Skeletal muscle satellite cell (primary cell): ENCODE data around the gene FCAR.
"Not testable (repeated sequence)": the region's sequence is repeated elsewhere in the genome, so short reads cannot be mapped to it uniquely, and the experiment has no call there.

Experiments
- H3K27me3 ChIP-seq: 2 replicates; pipeline ENCODE4 v1.7.0; 2013; ENCODE audit warnings: low read length; ENCODE audit not compliant: control insufficient read depth, insufficient read depth
- H3K36me3 ChIP-seq: 2 replicates; pipeline ENCODE4 v1.7.0; 2013; ENCODE audit warnings: mild to moderate bottlenecking, control low read depth, low read length; ENCODE audit not compliant: insufficient read depth
- H3K4me1 ChIP-seq: 2 replicates; pipeline ENCODE4 v1.7.0; 2013; ENCODE audit warnings: low read length; ENCODE audit not compliant: control insufficient read depth, insufficient read depth
- H3K4me2 ChIP-seq: 2 replicates; pipeline ENCODE4 v1.7.0; 2013; ENCODE audit warnings: mild to moderate bottlenecking, low read length
- H3K4me3 ChIP-seq: 2 replicates; pipeline ENCODE4 v1.7.0; 2013; ENCODE audit warnings: low read length
- H3K9ac ChIP-seq: 2 replicates; pipeline ENCODE4 v1.7.0; 2013; ENCODE audit warnings: mild to moderate bottlenecking, low read depth, low read length, moderate library complexity
- H3K9me3 ChIP-seq: replicated peaks from 2 replicates; pipeline ENCODE4 v1.7.0; 2013; ENCODE audit warnings: mild to moderate bottlenecking, control low read depth, low read length

Gene FCAR

DNA sequence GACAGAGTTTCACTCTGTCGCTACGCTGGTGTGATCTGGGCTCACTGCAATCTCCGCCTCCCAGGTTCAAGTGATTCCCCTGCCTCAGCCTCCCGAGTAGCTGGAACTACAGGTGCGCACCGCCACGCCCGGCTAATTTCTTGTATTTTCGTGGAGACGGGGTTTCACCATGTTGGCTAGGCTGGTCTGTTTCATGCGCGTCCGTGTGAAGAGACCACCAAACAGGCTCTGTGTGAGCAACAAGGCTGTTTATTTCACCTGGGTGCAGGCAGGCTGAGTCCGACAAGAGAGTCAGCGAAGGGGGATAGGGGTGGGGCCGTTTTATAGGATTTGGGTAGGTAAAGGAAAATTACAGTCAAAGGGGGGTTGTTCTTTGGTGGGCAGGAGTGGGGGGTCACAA, 20.1 kb downstream of the FCAR start:
- not testable (repeated sequence) for H3K4me2 ChIP-seq, H3K9me3 ChIP-seq, H3K4me3 ChIP-seq, H3K27me3 ChIP-seq, H3K9ac ChIP-seq, H3K36me3 ChIP-seq, H3K4me1 ChIP-seq

DNA sequence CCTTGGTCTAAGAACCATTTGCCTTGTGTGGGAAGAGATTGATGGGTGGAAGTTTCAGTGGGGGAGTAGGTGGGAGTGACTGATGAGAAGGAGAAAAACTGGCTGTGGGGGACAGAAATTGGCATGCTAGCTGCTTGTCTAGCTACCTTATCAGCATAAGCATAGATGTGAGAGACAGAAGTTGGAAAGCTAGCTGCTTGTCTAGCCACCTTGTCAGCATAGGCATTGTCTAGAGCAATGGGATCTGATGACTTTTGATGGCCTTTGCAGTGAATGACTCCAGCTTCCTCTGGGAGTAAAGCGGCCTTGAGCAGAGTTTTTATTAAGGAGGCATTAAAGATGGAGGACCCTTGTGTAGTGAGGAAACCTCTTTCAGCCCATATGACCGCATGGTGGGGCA, 22.0 kb downstream of the FCAR start:
- H3K4me3 ChIP-seq = no peak overlapping the region
- no peaks in the 10 kb centered on the region for H3K36me3 ChIP-seq
- peaks cover 3% of the 10 kb centered on the region for H3K9me3 ChIP-seq
- H3K27me3 ChIP-seq = no peaks in the 10 kb centered on the region
- H3K9ac ChIP-seq = no peak overlapping the region
- no peaks in the 10 kb centered on the region for H3K4me1 ChIP-seq
- H3K4me2 ChIP-seq = no peak overlapping the region

DNA sequence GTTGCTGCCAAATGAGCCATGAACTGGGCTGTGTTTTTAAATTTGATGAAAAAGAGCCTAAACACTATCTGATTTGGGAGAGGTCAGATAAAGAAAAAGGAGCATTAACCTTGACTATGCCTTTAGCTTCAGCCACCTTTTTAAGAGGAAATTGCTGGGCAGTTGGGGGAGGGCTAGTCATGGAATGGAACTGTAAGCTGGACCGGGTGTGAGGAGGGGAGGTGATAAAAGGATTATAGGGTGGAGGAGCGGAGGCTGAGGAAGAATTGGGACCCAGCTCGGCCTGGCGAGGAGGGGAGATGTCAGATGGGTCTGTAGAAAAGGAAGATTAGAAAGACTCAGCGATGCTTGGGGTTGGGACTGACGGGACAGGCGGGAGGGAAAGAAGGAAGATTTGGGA, 24.6 kb downstream of the FCAR start:
- not testable (repeated sequence) for H3K9me3 ChIP-seq, H3K9ac ChIP-seq, H3K36me3 ChIP-seq, H3K4me3 ChIP-seq, H3K4me1 ChIP-seq, H3K27me3 ChIP-seq, H3K4me2 ChIP-seq

DNA sequence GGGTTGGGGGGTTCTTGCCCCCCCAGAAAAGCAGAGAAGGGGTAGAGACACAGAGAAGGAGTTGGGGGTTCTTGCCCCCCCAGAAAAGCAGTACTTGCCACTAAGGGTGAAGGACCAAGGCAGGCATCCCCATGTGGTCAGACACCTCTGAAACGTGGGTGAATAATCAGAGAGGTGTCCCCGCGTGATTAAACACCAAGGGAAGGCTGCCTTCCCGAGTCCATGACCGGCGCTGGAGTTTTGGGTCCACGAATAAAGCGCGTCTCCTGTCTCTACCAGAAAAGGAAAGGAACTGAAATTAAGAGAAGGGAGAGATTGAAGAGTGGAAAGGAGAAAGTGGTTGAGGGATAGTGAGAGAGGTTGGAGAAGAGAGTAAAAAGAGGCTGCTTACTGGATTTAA, 25.6 kb downstream of the FCAR start:
- not testable (repeated sequence) for H3K9ac ChIP-seq

DNA sequence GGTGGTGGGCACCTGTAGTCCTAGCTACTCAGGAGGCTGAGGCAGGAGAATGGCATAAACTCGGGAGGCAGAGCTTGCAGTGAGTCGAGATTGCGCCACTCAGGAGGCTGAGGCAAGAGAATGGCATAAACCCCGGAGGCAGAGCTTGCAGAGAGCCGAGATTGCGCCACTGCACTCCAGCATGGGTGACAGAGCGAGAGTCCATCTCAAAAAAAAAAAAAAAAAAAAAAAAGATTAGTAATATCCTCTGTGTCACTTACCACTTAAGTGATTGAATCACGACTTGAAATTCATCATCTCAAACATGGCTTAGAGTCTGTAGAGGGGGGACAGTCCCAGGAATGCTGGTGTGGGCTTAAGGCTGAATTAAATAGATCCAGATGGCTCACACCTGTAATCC, 27.1 kb downstream of the FCAR start:
- not testable (repeated sequence) for H3K4me1 ChIP-seq, H3K9ac ChIP-seq, H3K27me3 ChIP-seq, H3K4me3 ChIP-seq, H3K4me2 ChIP-seq, H3K9me3 ChIP-seq, H3K36me3 ChIP-seq

More for the DNA sequence above, 25.6 kb downstream of the FCAR start:
- not testable (repeated sequence) for H3K9me3 ChIP-seq, H3K4me3 ChIP-seq, H3K4me1 ChIP-seq, H3K27me3 ChIP-seq, H3K36me3 ChIP-seq, H3K4me2 ChIP-seq

DNA sequence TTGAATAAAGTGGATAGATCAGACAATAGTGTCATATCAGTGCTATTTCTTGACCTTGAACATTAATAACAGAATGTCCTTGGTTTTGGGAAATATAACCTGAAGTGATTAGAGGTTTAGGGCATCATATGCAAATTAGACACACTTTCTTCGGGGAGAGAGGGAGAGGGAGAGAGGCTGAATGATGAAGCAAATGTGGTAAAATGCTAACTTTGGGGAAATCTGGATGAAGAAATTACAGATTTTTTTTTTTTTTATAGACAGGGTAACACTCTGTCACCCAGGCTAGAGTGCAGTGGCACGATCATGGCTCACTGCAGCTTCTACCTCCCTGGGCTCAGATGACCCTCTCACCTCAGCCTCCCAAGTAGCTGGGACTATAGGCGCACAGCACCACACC, 28.0 kb downstream of the FCAR start:
- no peak overlapping the region for H3K9ac ChIP-seq
- no peak overlapping the region for H3K4me2 ChIP-seq
- no peaks in the 10 kb centered on the region for H3K27me3 ChIP-seq
- H3K9me3 ChIP-seq = peaks cover 3% of the 10 kb centered on the region
- no peaks in the 10 kb centered on the region for H3K36me3 ChIP-seq
- H3K4me3 ChIP-seq = no peak overlapping the region
- no peaks in the 10 kb centered on the region for H3K4me1 ChIP-seq

DNA sequence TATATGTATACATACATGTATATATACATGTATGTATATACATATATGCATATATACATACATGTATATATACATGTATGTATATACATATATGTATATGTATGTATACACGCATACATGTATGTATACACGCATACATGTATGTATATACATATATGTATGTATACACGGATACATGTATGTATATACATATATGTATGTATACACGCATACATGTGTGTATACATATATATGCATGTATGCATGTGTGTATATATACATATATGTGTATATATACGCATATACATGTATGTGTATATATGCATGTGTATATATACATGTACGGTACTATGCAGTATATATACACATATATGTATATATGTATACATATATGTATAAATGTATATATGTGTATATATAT, 29.3 kb downstream of the FCAR start:
- Histone ChIP-seq H3K36me3 (no peaks in the 10 kb centered on the region), H3K9me3 (peaks cover 3% of the 10 kb centered on the region), H3K9ac (no peak overlapping the region), H3K27me3 (no peaks in the 10 kb centered on the region), H3K4me1 (no peaks in the 10 kb centered on the region), H3K4me2 (no peak overlapping the region), H3K4me3 (no peak overlapping the region)

DNA sequence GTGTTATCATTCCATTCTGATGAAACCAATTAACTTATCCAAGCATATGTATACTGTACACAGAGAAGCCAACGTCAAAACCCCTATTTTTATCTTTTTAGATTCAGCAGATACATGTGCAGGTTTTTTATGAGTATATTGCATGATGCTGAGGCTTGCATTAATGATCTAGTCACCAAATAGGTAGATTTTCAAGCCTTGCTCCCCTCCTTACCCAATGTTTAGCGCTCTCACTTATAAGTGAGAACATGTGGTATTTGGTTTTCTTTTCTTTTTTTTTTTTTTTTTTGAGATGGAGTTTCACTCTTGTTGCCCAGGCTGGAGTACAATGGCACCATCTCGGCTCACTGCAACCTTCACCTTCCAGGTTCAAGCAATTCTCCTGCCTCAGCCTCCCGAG, 30.2 kb downstream of the FCAR start:
- not testable (repeated sequence) for H3K9me3 ChIP-seq, H3K27me3 ChIP-seq, H3K9ac ChIP-seq, H3K4me2 ChIP-seq, H3K36me3 ChIP-seq, H3K4me1 ChIP-seq, H3K4me3 ChIP-seq

DNA sequence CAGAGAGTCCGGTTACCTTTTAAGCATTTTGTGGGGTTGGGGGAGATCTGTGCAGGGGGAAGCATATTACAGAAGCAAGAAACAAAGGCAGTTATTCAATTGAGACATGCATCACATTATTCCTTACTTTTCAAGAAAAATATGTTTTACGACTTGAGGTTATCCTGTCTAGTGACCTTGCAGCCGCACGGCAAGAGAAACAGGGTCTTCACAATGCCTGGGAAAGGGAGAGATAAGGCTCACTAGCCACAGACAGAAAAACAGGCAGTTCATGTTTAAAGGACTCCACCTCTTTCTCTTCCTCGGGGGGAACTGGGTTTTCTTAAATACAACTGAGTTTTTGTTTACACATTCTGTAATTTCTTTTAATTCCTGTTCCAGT, 31.4 kb downstream of the FCAR start:
- no peak overlapping the region for H3K9ac ChIP-seq
- H3K4me3 ChIP-seq = no peak overlapping the region
- no peaks in the 10 kb centered on the region for H3K4me1 ChIP-seq
- peaks cover 3% of the 10 kb centered on the region for H3K9me3 ChIP-seq
- H3K36me3 ChIP-seq = no peaks in the 10 kb centered on the region
- no peak overlapping the region for H3K4me2 ChIP-seq
- H3K27me3 ChIP-seq = no peaks in the 10 kb centered on the region

DNA sequence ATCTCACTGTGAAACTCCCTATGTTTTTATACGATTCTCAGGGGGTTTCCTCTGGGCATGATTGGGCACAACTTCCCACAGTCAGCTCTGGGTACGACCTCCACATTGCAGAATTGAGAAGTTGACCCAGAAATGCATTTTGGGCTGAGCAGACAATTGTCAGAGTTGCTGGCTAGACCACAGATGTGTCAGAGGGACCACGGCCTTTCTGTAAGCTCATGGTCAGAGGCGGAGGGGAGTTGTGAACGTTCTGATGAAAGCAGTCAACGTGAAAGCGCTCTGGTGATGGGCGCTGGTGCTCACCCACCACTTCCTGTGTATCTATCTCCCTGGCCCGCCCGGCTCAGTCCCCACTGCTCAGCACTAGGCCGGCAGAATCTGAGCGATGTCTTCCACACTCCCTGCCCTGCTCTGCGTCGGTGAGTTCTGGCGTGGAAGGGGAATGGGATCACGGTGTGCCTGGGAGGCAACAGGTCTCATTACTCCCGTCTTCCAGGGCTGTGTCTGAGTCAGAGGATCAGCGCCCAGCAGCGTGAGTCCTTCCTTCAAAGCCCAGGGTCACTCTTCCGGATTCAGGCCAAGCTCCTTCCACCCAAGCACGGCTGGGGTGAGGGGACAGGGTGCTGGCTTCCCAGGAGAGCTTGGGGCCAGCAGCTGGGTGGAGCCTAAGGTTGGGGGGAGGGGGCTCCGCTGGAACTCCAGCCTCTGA, 31.9 kb downstream of the FCAR start, which contains the start of gene NCR1:
Gene NCR1 (plus strand): TSS at position 346 of the 709 bp plus-strand sequence. CDS start 40 bp downstream, at position 386.
- no peak within 1 kb of the TSS for H3K9ac ChIP-seq
- peaks cover 3% of the 10 kb centered on the region for H3K9me3 ChIP-seq

DNA sequence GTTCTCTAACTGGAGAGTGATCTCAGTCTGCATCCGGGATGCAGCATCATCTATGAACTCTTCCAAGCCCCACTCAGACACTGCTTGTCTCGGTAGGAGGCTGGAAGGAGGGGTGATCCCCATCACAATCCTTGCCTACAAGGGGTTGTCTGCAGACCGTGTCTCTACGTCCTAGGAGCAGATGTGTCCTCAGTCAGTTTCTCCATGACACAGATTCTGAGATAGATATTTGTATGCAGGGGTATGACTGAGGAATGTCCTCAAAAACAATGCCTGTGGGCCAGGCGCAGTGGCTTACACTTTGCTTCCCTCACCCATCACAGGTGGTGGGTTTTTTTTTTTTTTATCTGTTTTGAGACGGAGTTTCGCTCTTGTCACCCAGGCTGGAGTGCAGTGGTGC, 32.8 kb downstream of the FCAR start:
- no peaks in the 10 kb centered on the region for H3K4me1 ChIP-seq
- H3K27me3 ChIP-seq = no peaks in the 10 kb centered on the region
- H3K9me3 ChIP-seq = peaks cover 3% of the 10 kb centered on the region
- no peaks in the 10 kb centered on the region for H3K36me3 ChIP-seq
- no peak overlapping the region for H3K9ac ChIP-seq
- no peak overlapping the region for H3K4me2 ChIP-seq
- no peak overlapping the region for H3K4me3 ChIP-seq

More for the DNA sequence above, 31.9 kb downstream of the FCAR start, which contains the start of gene NCR1:
- no peak within 1 kb of the TSS for H3K4me3 ChIP-seq
- no peaks in the 10 kb centered on the region for H3K4me1 ChIP-seq
- no peak within 1 kb of the TSS for H3K4me2 ChIP-seq
- no peaks in the 10 kb centered on the region for H3K36me3 ChIP-seq
- no peaks in the 10 kb centered on the region for H3K27me3 ChIP-seq

DNA sequence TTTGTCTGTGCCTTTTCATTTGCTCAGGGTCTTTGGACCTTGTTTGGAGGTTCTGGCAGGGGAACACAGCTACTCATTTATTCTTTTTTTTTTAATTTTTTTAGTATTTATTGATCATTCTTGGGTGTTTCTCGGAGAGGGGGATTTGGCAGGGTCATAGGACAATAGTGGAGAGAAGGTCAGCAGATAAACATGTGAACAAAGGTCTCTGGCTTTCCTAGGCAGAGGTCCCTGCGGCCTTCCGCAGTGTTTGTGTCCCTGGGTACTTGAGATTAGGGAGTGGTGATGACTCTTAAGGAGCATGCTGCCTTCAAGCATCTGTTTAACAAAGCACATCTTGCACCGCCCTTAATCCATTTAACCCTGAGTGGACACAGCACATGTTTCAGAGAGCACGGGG, 33.9 kb downstream of the FCAR start:
- H3K9ac ChIP-seq, H3K9me3 ChIP-seq, H3K27me3 ChIP-seq, H3K4me2 ChIP-seq, H3K4me1 ChIP-seq, H3K36me3 ChIP-seq, H3K4me3 ChIP-seq: not testable (repeated sequence)
